Measurements from ENCODE around the gene CCNY. TPM values are rescaled to one million over a fixed set of nuclear protein-coding genes. Genes with fewer than 3 reads are reported as not detected.

Gene CCNY
- total and polyA plus RNA-seq, 8 donors, result 5.8 to 99.6 (median 37.7) TPM

DNA sequence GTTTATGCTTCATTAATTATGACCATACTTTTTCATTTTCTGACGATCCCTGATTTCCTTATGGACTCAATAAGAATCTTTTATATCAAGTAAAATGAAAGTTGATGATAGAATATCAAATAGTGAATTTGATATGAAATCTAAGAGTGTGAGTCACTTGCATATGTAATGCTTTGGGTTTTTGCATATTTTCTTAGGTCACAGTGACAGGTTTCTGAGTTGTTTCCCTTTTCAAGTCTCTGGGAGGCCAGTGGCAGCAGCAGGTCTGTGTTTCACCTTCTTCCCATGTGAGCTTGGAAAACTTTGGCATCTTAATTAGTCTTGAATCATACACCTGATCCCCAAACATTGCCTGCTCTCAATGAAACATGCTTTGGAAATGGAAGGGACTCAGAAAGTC is 234.1 kb downstream of the CCNY start:
- TF ChIP-seq EP300 (IDR thresholded peaks at IDR 0.05), result no peak
- TF ChIP-seq, protein P1, sequence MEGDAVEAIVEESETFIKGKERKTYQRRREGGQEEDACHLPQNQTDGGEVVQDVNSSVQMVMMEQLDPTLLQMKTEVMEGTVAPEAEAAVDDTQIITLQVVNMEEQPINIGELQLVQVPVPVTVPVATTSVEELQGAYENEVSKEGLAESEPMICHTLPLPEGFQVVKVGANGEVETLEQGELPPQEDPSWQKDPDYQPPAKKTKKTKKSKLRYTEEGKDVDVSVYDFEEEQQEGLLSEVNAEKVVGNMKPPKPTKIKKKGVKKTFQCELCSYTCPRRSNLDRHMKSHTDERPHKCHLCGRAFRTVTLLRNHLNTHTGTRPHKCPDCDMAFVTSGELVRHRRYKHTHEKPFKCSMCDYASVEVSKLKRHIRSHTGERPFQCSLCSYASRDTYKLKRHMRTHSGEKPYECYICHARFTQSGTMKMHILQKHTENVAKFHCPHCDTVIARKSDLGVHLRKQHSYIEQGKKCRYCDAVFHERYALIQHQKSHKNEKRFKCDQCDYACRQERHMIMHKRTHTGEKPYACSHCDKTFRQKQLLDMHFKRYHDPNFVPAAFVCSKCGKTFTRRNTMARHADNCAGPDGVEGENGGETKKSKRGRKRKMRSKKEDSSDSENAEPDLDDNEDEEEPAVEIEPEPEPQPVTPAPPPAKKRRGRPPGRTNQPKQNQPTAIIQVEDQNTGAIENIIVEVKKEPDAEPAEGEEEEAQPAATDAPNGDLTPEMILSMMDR (IDR thresholded peaks at IDR 0.05), result no peak
- TF ChIP-seq POLR2AphosphoS5 (IDR thresholded peaks at IDR 0.05), result no peak
- TF ChIP-seq POLR2A (IDR thresholded peaks at IDR 0.05), result no peak

DNA sequence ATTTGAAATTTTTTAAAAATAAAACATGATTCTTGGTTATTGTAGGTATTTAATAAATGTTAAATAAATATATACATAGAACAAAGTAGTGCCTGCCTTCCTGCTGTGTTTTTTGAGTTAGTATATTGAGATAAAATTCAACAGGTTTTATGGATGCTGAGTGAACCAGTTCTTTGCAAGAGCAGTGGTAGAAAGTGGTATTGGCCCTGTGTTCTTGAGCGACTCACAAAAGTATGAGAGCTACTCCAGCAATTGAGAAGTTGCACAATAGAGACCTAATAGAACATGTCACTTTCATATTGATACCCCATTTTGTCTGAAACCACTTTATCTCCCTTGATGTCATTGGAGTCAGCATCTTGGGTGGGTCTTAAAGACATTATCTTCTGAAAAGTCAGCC is 236.3 kb downstream of the CCNY start:
- Histone ChIP-seq H3K27ac (no peak overlapping the region), H3K4me3 (no peak overlapping the region), H3K36me3 (peaks cover 38 to 62% (median 58%) of the 10 kb centered on the region in 4 donors), H3K9me3 (no peaks in the 10 kb centered on the region), H3K4me1 (no peaks in the 10 kb centered on the region), H3K27me3 (no peaks in the 10 kb centered on the region)
- intact Hi-C loops (cut with DNase I; ENCODE audit: low total_unique reads), result no loop called here
- 91 to 100% (median 100%) methylated on average over 1 of the region's 1 CpG for WGBS, 5 donors
- TF ChIP-seq EP300 (IDR thresholded peaks at IDR 0.05), result no peak
- no peak for TF ChIP-seq POLR2A (IDR thresholded peaks at IDR 0.05)
- no peak for TF ChIP-seq POLR2AphosphoS5 (IDR thresholded peaks at IDR 0.05)
- TF ChIP-seq, protein P1 (IDR thresholded peaks at IDR 0.05), result no peak
- no peak for DNase-seq

More for the DNA sequence above, 234.1 kb downstream of the CCNY start:
- peaks cover 41 to 81% (median 77%) of the 10 kb centered on the region in 4 donors for H3K36me3 ChIP-seq
- no peaks in the 10 kb centered on the region for H3K27me3 ChIP-seq
- no peak overlapping the region for H3K27ac ChIP-seq
- H3K4me3 ChIP-seq, result no peak overlapping the region
- H3K4me1 ChIP-seq, result peaks cover 0 to 10% (median 8%) of the 10 kb centered on the region in 4 donors
- intact Hi-C loops (cut with DNase I; ENCODE audit: low total_unique reads), result no loop called here
- H3K9me3 ChIP-seq, result no peaks in the 10 kb centered on the region
- WGBS, 5 donors, result 78 to 93% (median 89%) methylated on average over 1 of the region's 1 CpG
- no peak for DNase-seq

GRCh38 chr10:35573796-35574195 is 237.5 kb downstream of the CCNY start:
- H3K4me1 ChIP-seq, result no peaks in the 10 kb centered on the region
- peaks cover 27 to 50% (median 46%) of the 10 kb centered on the region in 4 donors for H3K36me3 ChIP-seq
- WGBS, 5 donors, result 91 to 100% (median 95%) methylated on average over 1 of the region's 1 CpG
- H3K27ac ChIP-seq, result no peak overlapping the region
- TF ChIP-seq POLR2A (IDR thresholded peaks at IDR 0.05), result no peak
- TF ChIP-seq, protein P1 (IDR thresholded peaks at IDR 0.05), result no peak
- TF ChIP-seq POLR2AphosphoS5 (IDR thresholded peaks at IDR 0.05), result no peak
- TF ChIP-seq EP300 (IDR thresholded peaks at IDR 0.05), result no peak
- no peak overlapping the region for H3K4me3 ChIP-seq
- H3K27me3 ChIP-seq, result no peaks in the 10 kb centered on the region
- DNase-seq, result no peak
- H3K9me3 ChIP-seq, result no peaks in the 10 kb centered on the region
- intact Hi-C loops (cut with DNase I; ENCODE audit: low total_unique reads), result no loop called here

DNA sequence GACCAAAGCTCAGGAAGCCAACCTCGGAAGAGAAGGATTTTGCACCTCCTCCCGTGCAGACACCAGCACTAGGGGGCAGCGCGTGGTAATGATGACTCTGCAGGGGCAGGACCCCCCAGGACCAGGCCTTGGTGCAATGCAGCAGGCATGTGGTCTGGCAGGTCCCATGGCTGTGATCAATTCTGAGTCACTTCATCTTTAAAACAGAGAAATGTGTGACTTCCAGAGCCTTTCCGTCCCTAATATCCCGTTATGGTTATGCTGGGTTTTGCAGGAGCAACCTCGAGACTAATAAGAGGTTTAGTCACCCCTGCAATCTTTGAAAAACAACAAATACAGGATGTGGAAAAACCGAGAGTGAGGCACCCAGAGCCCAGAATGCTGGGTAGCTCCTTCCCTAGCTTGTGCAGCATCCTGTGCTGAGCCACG is 238.6 kb downstream of the CCNY start:
- TF ChIP-seq EP300 (IDR thresholded peaks at IDR 0.05) (no peak), POLR2AphosphoS5 (IDR thresholded peaks at IDR 0.05) (no peak), POLR2A (IDR thresholded peaks at IDR 0.05) (no peak)
- TF ChIP-seq, protein P1 (IDR thresholded peaks at IDR 0.05), result no peak
- H3K27ac ChIP-seq, result no peak overlapping the region
- no peaks in the 10 kb centered on the region for H3K4me1 ChIP-seq
- peaks cover 17 to 38% (median 34%) of the 10 kb centered on the region in 4 donors for H3K36me3 ChIP-seq
- no peak for DNase-seq
- WGBS, 5 donors, result 79 to 89% (median 88%) methylated on average over 7 to 9 of the region's 9 CpGs
- H3K27me3 ChIP-seq, result no peaks in the 10 kb centered on the region
- H3K4me3 ChIP-seq, result no peak overlapping the region
- H3K9me3 ChIP-seq, result no peaks in the 10 kb centered on the region
- intact Hi-C loops (cut with DNase I; ENCODE audit: low total_unique reads), result no loop called here
